ENCODE measurements around the gene RAB3IL1.

DNA sequence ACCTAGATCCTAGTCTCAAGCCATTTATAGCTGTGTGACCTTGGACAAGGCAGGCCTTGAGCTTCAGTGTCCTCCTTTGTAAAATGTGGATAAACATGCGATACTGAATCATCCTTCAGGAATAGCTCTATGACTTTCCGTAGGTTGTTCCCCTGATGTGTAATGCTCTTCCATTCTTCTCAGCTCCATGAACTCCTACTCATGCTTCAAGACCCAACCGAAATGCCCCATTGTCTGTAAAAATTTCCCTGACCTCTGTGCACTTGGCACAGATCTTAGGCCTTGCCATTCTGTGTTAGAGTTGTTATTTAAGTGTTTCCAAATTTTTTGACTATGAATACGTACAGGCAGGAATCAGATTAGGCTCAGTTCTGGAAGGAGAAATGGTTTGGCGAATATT lies 29.5 kb upstream of the RAB3IL1 start:
- no peak for TF ChIP-seq CTCF (IDR thresholded peaks at IDR 0.05)
- no peak for TF ChIP-seq POLR2A (IDR thresholded peaks at IDR 0.05)

Data from heart left ventricle (tissue), 13 donors.